HepG2 (cell line): ENCODE results near the gene PRKG1. TPM values are rescaled to one million over a fixed set of nuclear protein-coding genes. Genes with fewer than 3 reads are reported as not detected.

Experiments used
- ATAC-seq: fragments of 200-7000 bp; cut with Tn5 transposase; 3 replicates; pipeline ENCODE4 v1.9.1; 2020; ENCODE audit warnings: mild to moderate bottlenecking, moderate library complexity
- BruUV-seq: library from RNA; stranded (reverse); fragments of 400-500 nt; replicated peaks from 2 replicates; lab custom pipeline; 2021; lab: Mats Ljungman, UMichigan
- CTCF ChIA-PET: fragments of 300-600 bp; formaldehyde crosslinking; extraction: SDS; loops from one replicate; lab custom pipeline; 2021; ENCODE audit warnings: low total read pairs, inconsistent platforms, low intra/inter-chr PET ratio; lab: Yijun Ruan, JAX
- POLR2A ChIA-PET: fragments of 350-600 bp; sonication (Branson Sonifier 250); formaldehyde crosslinking; loops from one replicate; lab custom pipeline; 2020; ENCODE audit warnings: antibody characterized with exemption, inconsistent platforms; lab: Yijun Ruan, JAX
- DNase-seq: peaks from one replicate; pipeline ENCODE4 v3.0.0-alpha.2; 2015; ENCODE audit warnings: low spot score
- FAIRE-seq: peaks from 3 replicates; lab custom pipeline; 2011; peaks lifted over from hg19 to GRCh38; lab: Jason Lieb, UNC
- H2AFZ ChIP-seq: one replicate; pipeline ENCODE4 v1.6.1; 2011; ENCODE audit warnings: low read length, inconsistent platforms
- H3K27ac ChIP-seq: fragments of 300-600 bp; 3 replicates; pipeline ENCODE4 v1.8.0; 2011; ENCODE audit warnings: mixed run types, mild to moderate bottlenecking, mixed read lengths, low read length, inconsistent platforms; ENCODE audit not compliant: insufficient read depth; ENCODE audit errors: extremely low read length
- H3K27me3 ChIP-seq, 2 experiments: fragments of 200-600 bp in 1 of 2; 2 replicates in 1 of 2; 3 replicates in 1 of 2; pipeline versions ENCODE4 v1.6.0 to v1.8.0; 2011; ENCODE audit warnings: low read length in 2 of 2, mild to moderate bottlenecking in 2 of 2, moderate library complexity in 2 of 2, inconsistent platforms in 1 of 2; ENCODE audit not compliant: insufficient read depth in 2 of 2, control insufficient read depth in 1 of 2
- H3K36me3 ChIP-seq, 2 experiments: fragments of 200-600 bp in 1 of 2; replicated peaks in 1 of 2; 2 replicates in 1 of 2; 3 replicates in 1 of 2; pipeline versions ENCODE4 v1.5.1 to v1.8.0; 2011; ENCODE audit warnings: low read length in 2 of 2, inconsistent platforms in 1 of 2; ENCODE audit not compliant: insufficient read depth in 2 of 2, control insufficient read depth in 1 of 2
- H3K4me1 ChIP-seq: 2 replicates; pipeline ENCODE4 v1.5.1; 2012; ENCODE audit warnings: low read length, inconsistent platforms; ENCODE audit not compliant: insufficient read depth
- H3K4me2 ChIP-seq: 2 replicates; pipeline ENCODE4 v1.6.0; 2011; ENCODE audit warnings: low read depth, low read length, inconsistent platforms
- H3K4me3 ChIP-seq, 3 experiments: fragments of 200-600 bp in 1 of 3; sonication (generic), shearing (Covaris generic) in 1 of 3; replicated peaks in 1 of 3; 2 replicates each; pipeline ENCODE4 v1.5.1; 2011 to 2016; ENCODE audit warnings: low read length in 3 of 3, inconsistent platforms in 2 of 3, low read depth in 2 of 3, mild to moderate bottlenecking in 2 of 3, control low read depth in 1 of 3, mixed read lengths in 1 of 3; ENCODE audit not compliant: insufficient read depth in 1 of 3
- H3K79me2 ChIP-seq: one replicate; pipeline ENCODE4 v1.6.1; 2011; ENCODE audit warnings: low read length, inconsistent platforms; ENCODE audit not compliant: insufficient read depth
- H3K9ac ChIP-seq: 2 replicates; pipeline ENCODE4 v1.6.0; 2011; ENCODE audit warnings: mild to moderate bottlenecking, low read depth, low read length, inconsistent platforms; ENCODE audit not compliant: insufficient read depth
- H3K9me3 ChIP-seq: 2 replicates; pipeline ENCODE4 v1.5.1; 2012; ENCODE audit warnings: mild to moderate bottlenecking, low read length
- H4K20me1 ChIP-seq: 2 replicates; pipeline ENCODE4 v1.6.0; 2011; ENCODE audit warnings: inconsistent platforms, mild to moderate bottlenecking, low read length, moderate library complexity; ENCODE audit not compliant: insufficient read depth
- BATF2 ChIP-seq: sonication (generic); formaldehyde crosslinking; IDR thresholded peaks from 2 replicates; pipeline ENCODE4 v1.8.0; 2022; ENCODE audit warnings: mild to moderate bottlenecking, missing genetic modification reagents, moderate library complexity
- GLI4 ChIP-seq: sonication (generic); formaldehyde crosslinking; IDR thresholded peaks from 2 replicates; pipeline ENCODE4 v1.5.1; 2020; ENCODE audit warnings: missing genetic modification reagents, mild to moderate bottlenecking, moderate library complexity, borderline replicate concordance
- JUND ChIP-seq: sonication (generic); formaldehyde crosslinking; IDR thresholded peaks from 2 replicates; pipeline ENCODE4 v1.8.0; 2022; ENCODE audit warnings: mild to moderate bottlenecking, missing genetic modification reagents
- KDM6A ChIP-seq: IDR thresholded peaks from 2 replicates; pipeline ENCODE4 v1.6.1; 2016; ENCODE audit warnings: low read depth
- NFIB ChIP-seq: sonication (generic); formaldehyde crosslinking; IDR thresholded peaks from 2 replicates; pipeline ENCODE4 v1.9.0; 2021; ENCODE audit warnings: missing genetic modification reagents, mild to moderate bottlenecking, borderline replicate concordance
- PHF8 ChIP-seq: sonication (generic); formaldehyde crosslinking; IDR thresholded peaks from 2 replicates; pipeline ENCODE4 v1.5.0; 2020; ENCODE audit warnings: missing genetic modification reagents
- STAG1 ChIP-seq: sonication (generic); formaldehyde crosslinking; IDR thresholded peaks from 2 replicates; pipeline ENCODE4 v1.4.0; 2020; ENCODE audit warnings: missing genetic modification reagents
- SYNCRIP ChIP-seq: fragments of 200-400 bp; formaldehyde crosslinking; IDR thresholded peaks from 2 replicates; pipeline ENCODE4 v1.6.1; 2018; ENCODE audit warnings: mild to moderate bottlenecking, low read depth, low read length; ENCODE audit not compliant: insufficient read depth
- ZBTB7A ChIP-seq: sonication (generic); formaldehyde crosslinking; IDR thresholded peaks from 2 replicates; pipeline ENCODE4 v1.8.0; 2022; ENCODE audit warnings: mild to moderate bottlenecking, missing genetic modification reagents
- ZNF230 ChIP-seq: sonication (generic); formaldehyde crosslinking; IDR thresholded peaks from 2 replicates; pipeline ENCODE4 v1.4.0; 2020; ENCODE audit warnings: mild to moderate bottlenecking, missing genetic modification reagents
- ZNF772 ChIP-seq: sonication (generic); formaldehyde crosslinking; IDR thresholded peaks from 2 replicates; pipeline ENCODE4 v1.5.0; 2020; ENCODE audit warnings: mild to moderate bottlenecking, missing genetic modification reagents
- ZNF790 ChIP-seq: sonication (generic); formaldehyde crosslinking; IDR thresholded peaks from 2 replicates; pipeline ENCODE4 v1.8.0; 2022; ENCODE audit warnings: missing genetic modification reagents, mild to moderate bottlenecking, borderline replicate concordance
- WGBS: methylation state at CpG from one replicate; pipeline ENCODE4 v1.1.6; 2017; ENCODE audit warnings: low lambda C conversion rate; 5-methylcytosine and 5-hydroxymethylcytosine counted together
- in situ Hi-C: cut with HindIII; loops from 2 replicates; pipeline ENCODE4 v1.10.0; 2017; ENCODE audit warnings: low pct_unique_long_range_greater_than_20kb; ENCODE audit not compliant: extremely low pct_ligation_motif_present
- intact Hi-C: fragments of 100-400 bp; cut with micrococcal nuclease; formaldehyde crosslinking; loops from one replicate; pipeline ENCODE4 v1.10.0; 2022; ENCODE audit not compliant: unreplicated experiment
- polyA plus RNA-seq, 8 experiments: library from polyadenylated mRNA; depleted of rRNA in 3 of 8; stranded (reverse) in 7 of 8; unstranded in 1 of 8; fragments of >200 nt; fragmentation: Illumina TruSeq in 4 of 8; extraction: Trizol in 4 of 8; gene quantifications; 2 replicates each; pipeline versions ENCODE4 v1.2.1 to v1.2.3, GENCODE V29; 2011 to 2016; ENCODE audit warnings: low read depth in 4 of 8, missing spikeins in 1 of 8, mixed read lengths in 1 of 8; ENCODE audit not compliant: insufficient read depth in 1 of 8
- total RNA-seq, 5 experiments: library from RNA; depleted of rRNA; stranded (reverse); fragments of >200 nt; fragmentation: Illumina TruSeq; extraction: Trizol; gene quantifications; 2 replicates each; pipeline ENCODE4 v1.2.3, GENCODE V29; 2016; ENCODE audit warnings: low read depth in 1 of 5
- TF ChIP-seq, protein P1 (sequence below): sonication (generic); formaldehyde crosslinking; IDR thresholded peaks from 2 replicates; pipeline ENCODE4 v1.9.0; 2021; ENCODE audit warnings: missing genetic modification reagents, borderline replicate concordance
- TF ChIP-seq, protein P2 (sequence below): sonication (generic); formaldehyde crosslinking; IDR thresholded peaks from 2 replicates; pipeline ENCODE4 v1.9.0; 2022; ENCODE audit warnings: missing genetic modification reagents, mild to moderate bottlenecking, borderline replicate concordance

PRKG1 gene
- total and polyA plus RNA-seq, 2 of the 13 experiments (the other 11 are each of a cell fraction or from before 2014, with no cell fraction given): 0.01 TPM; not detected in 1

GRCh38 chr10:51928162-51928561 lies 853.9 kb downstream of the PRKG1 start:
- H2AFZ ChIP-seq: no peak overlapping the region
- H3K4me3 ChIP-seq: no peak overlapping the region
- no peak for FAIRE-seq
- intact Hi-C loops (no loop called here), in situ Hi-C loops (no loop called here)
- no peaks in the 10 kb centered on the region for H3K36me3 ChIP-seq
- TF ChIP-seq ZBTB7A (CRISPR knock-in tag) (no peak), JUND (CRISPR knock-in tag) (no peak), KDM6A (CRISPR knock-in tag) (no peak), ZNF230 (CRISPR knock-in tag) (no peak), GLI4 (CRISPR knock-in tag) (no peak), NFIB (CRISPR knock-in tag) (no peak), SYNCRIP (no peak), ZNF772 (no peak), BATF2 (CRISPR knock-in tag) (no peak), ZNF790 (no peak), STAG1 (no peak), PHF8 (CRISPR knock-in tag) (no peak)
- TF ChIP-seq, protein P1, sequence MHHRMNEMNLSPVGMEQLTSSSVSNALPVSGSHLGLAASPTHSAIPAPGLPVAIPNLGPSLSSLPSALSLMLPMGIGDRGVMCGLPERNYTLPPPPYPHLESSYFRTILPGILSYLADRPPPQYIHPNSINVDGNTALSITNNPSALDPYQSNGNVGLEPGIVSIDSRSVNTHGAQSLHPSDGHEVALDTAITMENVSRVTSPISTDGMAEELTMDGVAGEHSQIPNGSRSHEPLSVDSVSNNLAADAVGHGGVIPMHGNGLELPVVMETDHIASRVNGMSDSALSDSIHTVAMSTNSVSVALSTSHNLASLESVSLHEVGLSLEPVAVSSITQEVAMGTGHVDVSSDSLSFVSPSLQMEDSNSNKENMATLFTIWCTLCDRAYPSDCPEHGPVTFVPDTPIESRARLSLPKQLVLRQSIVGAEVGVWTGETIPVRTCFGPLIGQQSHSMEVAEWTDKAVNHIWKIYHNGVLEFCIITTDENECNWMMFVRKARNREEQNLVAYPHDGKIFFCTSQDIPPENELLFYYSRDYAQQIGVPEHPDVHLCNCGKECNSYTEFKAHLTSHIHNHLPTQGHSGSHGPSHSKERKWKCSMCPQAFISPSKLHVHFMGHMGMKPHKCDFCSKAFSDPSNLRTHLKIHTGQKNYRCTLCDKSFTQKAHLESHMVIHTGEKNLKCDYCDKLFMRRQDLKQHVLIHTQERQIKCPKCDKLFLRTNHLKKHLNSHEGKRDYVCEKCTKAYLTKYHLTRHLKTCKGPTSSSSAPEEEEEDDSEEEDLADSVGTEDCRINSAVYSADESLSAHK (CRISPR knock-in tag): no peak
- TF ChIP-seq, protein P2, sequence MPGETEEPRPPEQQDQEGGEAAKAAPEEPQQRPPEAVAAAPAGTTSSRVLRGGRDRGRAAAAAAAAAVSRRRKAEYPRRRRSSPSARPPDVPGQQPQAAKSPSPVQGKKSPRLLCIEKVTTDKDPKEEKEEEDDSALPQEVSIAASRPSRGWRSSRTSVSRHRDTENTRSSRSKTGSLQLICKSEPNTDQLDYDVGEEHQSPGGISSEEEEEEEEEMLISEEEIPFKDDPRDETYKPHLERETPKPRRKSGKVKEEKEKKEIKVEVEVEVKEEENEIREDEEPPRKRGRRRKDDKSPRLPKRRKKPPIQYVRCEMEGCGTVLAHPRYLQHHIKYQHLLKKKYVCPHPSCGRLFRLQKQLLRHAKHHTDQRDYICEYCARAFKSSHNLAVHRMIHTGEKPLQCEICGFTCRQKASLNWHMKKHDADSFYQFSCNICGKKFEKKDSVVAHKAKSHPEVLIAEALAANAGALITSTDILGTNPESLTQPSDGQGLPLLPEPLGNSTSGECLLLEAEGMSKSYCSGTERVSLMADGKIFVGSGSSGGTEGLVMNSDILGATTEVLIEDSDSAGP: no peak
- ATAC-seq: no peak
- H3K4me1 ChIP-seq: no peaks in the 10 kb centered on the region
- H4K20me1 ChIP-seq: no peaks in the 10 kb centered on the region
- DNase-seq: no peak
- no peak overlapping the region for H3K9ac ChIP-seq
- H3K27ac ChIP-seq: no peak overlapping the region
- 0% methylated on average over 1 of the region's 1 CpG for WGBS
- CTCF ChIA-PET: no interaction called here
- POLR2A ChIA-PET: no interaction called here
- no peaks in the 10 kb centered on the region for H3K79me2 ChIP-seq
- BruUV-seq: no TSS peak
- no peak overlapping the region for H3K4me2 ChIP-seq
- no peaks in the 10 kb centered on the region for H3K9me3 ChIP-seq
- H3K27me3 ChIP-seq: no peaks in the 10 kb centered on the region
